ENCODE measurements around the gene ACSL5. TPM values are rescaled to one million over a fixed set of nuclear protein-coding genes. Genes with fewer than 3 reads are reported as not detected.

The ACSL5 gene
- total and polyA plus RNA-seq, 2 of the 8 experiments (the other 6 are each of a cell fraction or from before 2014, with no cell fraction given), result not detected

- H3K9ac ChIP-seq (replicated peaks in 1 of 4; ENCODE audit: extremely low read depth in 1 of 4, low read depth in 3 of 4, low read length in 3 of 4), result peak within 1 kb of the TSS; percentile 85 to 91 (median 88)
- H3K4me2 ChIP-seq (ENCODE audit: insufficient read depth in 1 of 2, low read depth in 2 of 2, low read length in 2 of 2), result peak within 1 kb of the TSS; percentile 89 to 92
- peak within 1 kb of the TSS; percentile 98 for H2AFZ ChIP-seq (ENCODE audit: low read length)
- no peak within 1 kb of the TSS for H2BK12ac ChIP-seq (ENCODE audit: low read depth, low read length)
- FAIRE-seq (no peak), DNase-seq (ENCODE audit: low read depth in 1 of 2, low spot score in 2 of 2) (peak; percentile 43 to 83)
- H4K20me1 ChIP-seq (replicated peaks in 1 of 2; ENCODE audit: control insufficient read depth in 1 of 2, insufficient read depth in 2 of 2, low read length in 2 of 2), result peaks cover 2% of the 10 kb centered on the region in 2 experiments
- peak within 1 kb of the TSS; percentile 68; the same call in 1 of the 2 replicates for H3K18ac ChIP-seq (ENCODE audit: extremely low read depth, low read length)
- 1% methylated on average over 59 of the region's 59 CpGs; no CpG with 5 or more reads in 1 of the 2 experiments for WGBS, 2 experiments (ENCODE audit: extremely low coverage in 1 of 2, insufficient coverage in 1 of 2, insufficient read length in 1 of 2, insufficient replicate concordance in 2 of 2, low coverage in 1 of 2, low lambda C conversion rate in 2 of 2, missing lambda C conversion rate in 1 of 2)
- H3K4me1 ChIP-seq (replicated peaks in 1 of 4; ENCODE audit: control insufficient read depth in 3 of 4, insufficient read depth in 4 of 4, low read length in 3 of 4), result no peaks in the 10 kb centered on the region; a peak in 1 of 7 replicates
- H3K23me2 ChIP-seq (ENCODE audit: low read depth, low read length), result peaks cover 3% of the 10 kb centered on the region; the same call in 1 of the 2 replicates
- peak within 1 kb of the TSS; percentile 1 for H3K4ac ChIP-seq (replicated peaks; ENCODE audit: insufficient read length, low read depth, low read length)
- no peak within 1 kb of the TSS for H2BK20ac ChIP-seq (ENCODE audit: low read length)
- H3K36me3 ChIP-seq (ENCODE audit: control insufficient read depth in 2 of 4, insufficient read depth in 4 of 4, low read length in 3 of 4), result peaks cover 0 to 22% (median 4%) of the 10 kb centered on the region in 4 experiments; a peak in 5 of 8 replicates
- no peaks in the 10 kb centered on the region for H3K9me3 ChIP-seq (ENCODE audit: insufficient read depth in 2 of 2, low read depth in 1 of 2, low read length in 1 of 2)
- H4K5ac ChIP-seq (ENCODE audit: insufficient read length, low read depth, low read length), result peak within 1 kb of the TSS; percentile 85
- H3K27ac ChIP-seq (ENCODE audit: low read depth, low read length), result peak within 1 kb of the TSS; percentile 94
- H2BK15ac ChIP-seq (ENCODE audit: low read length), result no peak within 1 kb of the TSS
- ChIA-PET CTCF (ENCODE audit: partially characterized antibody) (interaction anchor here (1.0 to 2.2 kb wide), 3 partner anchors 9 to 25 kb away, joined by 5 to 6 read pairs (median 6); no protein-coding TSS in a partner anchor), POLR2A (ENCODE audit: partially characterized antibody) (interaction anchor here (0.6 to 2.6 kb wide), 7 partner anchors 9 to 124 kb away, joined by 3 to 16 read pairs (median 5); no protein-coding TSS in a partner anchor)
- H3K27me3 ChIP-seq (replicated peaks in 1 of 4; ENCODE audit: control insufficient read depth in 3 of 4, extremely low read depth in 1 of 4, insufficient read depth in 3 of 4, low read length in 3 of 4), result no peaks in the 10 kb centered on the region
- peaks cover 0 to 56% of the 10 kb centered on the region in 2 experiments; a peak in 3 of 4 replicates for H3K79me2 ChIP-seq (ENCODE audit: control insufficient read depth in 1 of 2, insufficient read depth in 2 of 2, low read length in 2 of 2)
- H2AK5ac ChIP-seq (ENCODE audit: low read depth, low read length), result no peak within 1 kb of the TSS
- H2BK5ac ChIP-seq (ENCODE audit: low read depth, low read length), result peak within 1 kb of the TSS; percentile 88
- peak within 1 kb of the TSS; percentile 85 to 99 (median 96) for H3K4me3 ChIP-seq (ENCODE audit: extremely low read depth in 1 of 4, insufficient read depth in 2 of 4, low read depth in 3 of 4, low read length in 4 of 4)
- no peak within 1 kb of the TSS for H3K23ac ChIP-seq (ENCODE audit: insufficient read length)
- no peak within 1 kb of the TSS for H3K56ac ChIP-seq (replicated peaks; ENCODE audit: insufficient read length, low read depth, low read length)
- peak within 1 kb of the TSS; percentile 52 for H2BK120ac ChIP-seq (replicated peaks; ENCODE audit: low read depth, low read length)
- H3K14ac ChIP-seq (ENCODE audit: insufficient read length), result no peak within 1 kb of the TSS
- H4K8ac ChIP-seq (ENCODE audit: extremely low read depth, insufficient read depth, low read length), result peak within 1 kb of the TSS; percentile 91
- 0 out of 2 replicates have a peak, but pooled peaks cover 5% of the 10 kb centered on the region for H3K79me1 ChIP-seq (ENCODE audit: low read depth, low read length)
- peak within 1 kb of the TSS; percentile 73 for H4K91ac ChIP-seq (replicated peaks; ENCODE audit: insufficient read length, low read length)
- TF ChIP-seq SIRT6 (IDR thresholded peaks at IDR 0.05; ENCODE audit: low read length), result no peak
- peak; percentile 48; the same call in 1 of the 2 replicates for TF ChIP-seq TBP (IDR thresholded peaks at IDR 0.05; ENCODE audit: low read depth, low read length)
- TF ChIP-seq CREB1 (IDR thresholded peaks at IDR 0.05), result peak; percentile 62
- TF ChIP-seq KDM5A (IDR thresholded peaks at IDR 0.05; ENCODE audit: low read length), result peak; percentile 96
- TF ChIP-seq BCL11A (IDR thresholded peaks at IDR 0.05; ENCODE audit: low read depth in 2 of 2, low read length in 2 of 2), result no peak
- no peak for TF ChIP-seq CBX5 (IDR thresholded peaks at IDR 0.05; ENCODE audit: low read depth, low read length)
- no peak for TF ChIP-seq EZH2 (IDR thresholded peaks at IDR 0.05; ENCODE audit: low read depth, low read length, severe bottlenecking)
- peak; percentile 41 for TF ChIP-seq TAF7 (optimal IDR thresholded peaks at IDR 0.05; ENCODE audit: borderline replicate concordance, low read depth, low read length)
- TF ChIP-seq ASH2L (IDR thresholded peaks at IDR 0.05; ENCODE audit: low read length), result peak; percentile 99
- 0 out of 2 replicates have a peak, but pooled peaks have one; percentile 8 for TF ChIP-seq NRF1 (IDR thresholded peaks at IDR 0.05; ENCODE audit: low read depth, low read length)
- TF ChIP-seq POLR2A (IDR thresholded peaks at IDR 0.05; ENCODE audit: control extremely low read depth in 1 of 2, low read depth in 2 of 2, low read length in 2 of 2), result peak; percentile 81 to 88; a peak in 2 of 3 replicates
- peak; percentile 79 for TF ChIP-seq KDM4A (IDR thresholded peaks at IDR 0.05; ENCODE audit: low read depth, low read length, severe bottlenecking)
Observed at GRCh38 chr10:112446855-112447619, 73.1 kb downstream of the ACSL5 start, which contains the start of the genes VTI1A and ZDHHC6. Gene VTI1A, plus strand, starts transcription at chr10:112447215. Its CDS starts 159 bp downstream, at chr10:112447374. Gene ZDHHC6, minus strand, starts transcription at chr10:112446914. Its CDS starts 1,478 bp downstream, at chr10:112445436.
